ENCODE measurements around the gene VPS25. TPM values are rescaled to one million over a fixed set of nuclear protein-coding genes. Genes with fewer than 3 reads are reported as not detected.

The VPS25 gene
- total RNA-seq = 55.7 and 57.5 TPM in 2 replicates

GRCh38 chr17:42773290-42774035, at the start of gene VPS25:
Gene VPS25 (plus strand): TSS chr17:42773449. CDS start chr17:42773476, 27 bp downstream.

DNA sequence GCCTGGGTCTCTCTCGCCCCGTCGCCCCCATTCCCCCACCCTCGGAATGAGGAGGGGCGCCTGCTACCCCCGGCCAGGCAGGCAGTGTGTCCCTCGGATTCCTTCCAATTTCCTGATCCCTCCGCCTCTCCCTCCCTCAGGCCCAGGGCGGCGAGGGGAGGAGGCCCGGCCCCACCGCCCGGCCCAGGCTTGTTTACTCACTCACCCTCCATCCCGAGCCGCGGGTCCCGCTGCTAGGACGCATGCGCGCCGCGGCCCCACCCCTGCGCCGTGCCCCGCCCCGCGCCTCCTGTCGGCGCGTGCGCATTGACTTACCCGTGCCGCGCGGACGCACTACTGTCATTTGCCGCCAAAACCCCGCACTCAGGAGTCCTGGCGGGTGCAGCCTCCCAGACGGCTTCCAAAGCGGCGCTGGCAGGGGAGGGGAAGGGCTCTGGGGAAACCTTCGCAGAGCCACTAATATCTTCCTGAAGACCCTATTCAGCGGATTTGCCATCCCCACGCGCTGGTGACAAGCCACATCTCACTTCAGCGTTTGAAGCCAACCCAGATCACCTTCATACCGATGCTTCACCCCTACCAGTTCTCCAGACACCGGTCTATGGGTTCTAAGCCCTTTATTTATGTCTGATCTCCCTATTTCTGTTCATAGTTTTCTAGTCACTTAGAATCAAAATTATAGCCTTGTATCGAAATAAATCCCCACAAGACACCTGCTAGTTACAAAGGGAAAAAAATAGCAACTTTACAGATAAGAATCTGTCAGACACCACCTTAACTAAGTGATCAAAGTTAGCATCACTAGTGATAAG, 28.2 kb upstream of the VPS25 start, which contains the start of gene EZH1:
EZH1 (minus strand) TSS at position 235 of the 812 bp plus-strand sequence. CDS start 16,099 bp downstream, outside the sequence.

GRCh38 chr17:42760652-42761581, 12.3 kb upstream of the VPS25 start, which contains the start of gene RAMP2:
Gene RAMP2 (plus strand): TSS chr17:42761227. CDS start chr17:42761262, 35 bp downstream.

DNA sequence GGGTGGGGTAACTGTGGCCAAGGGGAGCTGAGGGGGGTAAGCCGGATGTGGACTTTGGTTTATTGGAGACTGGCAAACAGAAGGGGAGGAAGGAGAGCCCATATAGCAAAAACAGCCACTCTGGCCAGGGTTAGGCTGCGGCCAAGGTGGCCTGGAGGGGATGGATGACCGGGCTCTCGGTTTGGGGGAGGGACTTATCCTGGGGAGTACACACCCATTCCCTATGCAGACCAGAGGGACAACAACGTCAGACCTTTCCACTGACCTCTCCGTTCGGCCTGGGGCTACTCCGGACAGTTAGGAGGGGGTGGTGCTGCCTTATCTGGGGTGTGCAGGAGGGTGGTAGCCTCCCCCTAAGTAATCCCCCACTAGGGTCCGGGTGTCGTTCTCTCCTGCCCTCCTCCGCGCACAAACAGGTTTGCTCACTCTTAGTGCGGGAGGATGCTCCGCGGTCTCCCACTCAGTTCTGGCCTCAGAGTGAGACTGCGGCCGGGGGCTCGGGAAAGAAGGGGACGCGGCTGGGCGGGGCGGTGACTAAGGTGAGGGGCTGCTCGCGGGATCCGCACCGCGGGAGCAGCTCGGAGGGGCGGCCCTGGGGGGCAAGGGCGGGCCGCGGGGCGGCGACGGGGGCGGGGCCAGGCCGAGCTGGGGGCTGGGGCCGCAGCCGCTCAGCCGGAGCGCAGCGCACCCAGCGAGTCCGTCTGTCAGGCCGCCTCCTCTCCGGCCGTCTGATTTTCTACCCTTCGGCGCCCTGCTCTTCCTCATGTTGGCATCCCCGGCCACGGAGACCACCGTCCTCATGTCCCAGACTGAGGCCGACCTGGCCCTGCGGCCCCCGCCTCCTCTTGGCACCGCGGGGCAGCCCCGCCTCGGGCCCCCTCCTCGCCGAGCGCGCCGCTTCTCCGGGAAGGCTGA, 6.9 kb downstream of the VPS25 start, which contains the start of gene WNK4:
WNK4 (plus strand) TSS at position 675 of the 915 bp plus-strand sequence; CDS start at position 764, 89 bp downstream.

GRCh38 chr17:42798383-42799380, 25.4 kb downstream of the VPS25 start, which contains the start of the genes CNTD1 and COA3:
Gene CNTD1 (plus strand): TSS chr17:42798861. CDS start chr17:42799068, 207 bp downstream.
Gene COA3 (minus strand): TSS chr17:42798704. CDS start chr17:42798681, 23 bp downstream.

Other genes starting within 250 kb of the VPS25 start
- 26.3 and 27.0 TPM in 2 replicates for gene NAGLU, start 237.2 kb upstream of the VPS25 start, total RNA-seq
- 0.83 and 0.85 TPM in 2 replicates for gene HSD17B1, start 220.5 kb upstream of the VPS25 start, total RNA-seq
- gene COASY, start 211.3 kb upstream of the VPS25 start, total RNA-seq = 6.8 and 8.9 TPM in 2 replicates
- 28.9 and 32.3 TPM in 2 replicates for gene MLX, start 206.3 kb upstream of the VPS25 start, total RNA-seq
- gene PSMC3IP, start 195.7 kb upstream of the VPS25 start, total RNA-seq = 2.0 and 2.9 TPM in 2 replicates
- gene RETREG3, start 164.1 kb upstream of the VPS25 start, total RNA-seq = 60.9 and 72.4 TPM in 2 replicates
- gene TUBG1, start 163.8 kb upstream of the VPS25 start, total RNA-seq = 13.2 and 15.2 TPM in 2 replicates
- gene TUBG2, start 114.2 kb upstream of the VPS25 start, total RNA-seq = 5.4 and 7.2 TPM in 2 replicates
- 8.2 and 9.0 TPM in 2 replicates for gene PLEKHH3, start 96.5 kb upstream of the VPS25 start, total RNA-seq
- gene CCR10, start 91.6 kb upstream of the VPS25 start, total RNA-seq = 1.4 and 1.8 TPM in 2 replicates
- 19.9 and 21.9 TPM in 2 replicates for gene CNTNAP1, start 90.9 kb upstream of the VPS25 start, total RNA-seq
- gene EZH1, start 28.4 kb upstream of the VPS25 start, total RNA-seq = 11.7 and 14.7 TPM in 2 replicates
- gene RAMP2, start 12.2 kb upstream of the VPS25 start, total RNA-seq = 0.09 and 0.14 TPM in 2 replicates
- 0.28 and 1.7 TPM in 2 replicates for gene WNK4, start 7.2 kb downstream of the VPS25 start, total RNA-seq
- gene COA3, start 25.3 kb downstream of the VPS25 start, total RNA-seq = 67.3 and 76.7 TPM in 2 replicates
- 0.09 and 0.14 TPM in 2 replicates for gene CNTD1, start 25.4 kb downstream of the VPS25 start, total RNA-seq
- 155 and 158 TPM in 2 replicates for gene BECN1, start 50.8 kb downstream of the VPS25 start, total RNA-seq
- gene PSME3, start 59.9 kb downstream of the VPS25 start, total RNA-seq = 44.8 and 57.7 TPM in 2 replicates
- gene AOC2, start 71.1 kb downstream of the VPS25 start, total RNA-seq = 0.28 and 0.37 TPM in 2 replicates
- gene AOC3, start 77.8 kb downstream of the VPS25 start, total RNA-seq = 1.6 and 1.8 TPM in 2 replicates
- not detected in 2 replicates for gene G6PC1, start 127.3 kb downstream of the VPS25 start, total RNA-seq
- gene AARSD1, start 191.0 kb downstream of the VPS25 start, total RNA-seq = 21.2 and 31.6 TPM in 2 replicates
- gene PTGES3L, start 206.6 kb downstream of the VPS25 start, total RNA-seq = 0.09 and 0.14 TPM in 2 replicates
- 6.3 and 10.1 TPM in 2 replicates for gene RUNDC1, start 207.1 kb downstream of the VPS25 start, total RNA-seq
- gene RPL27, start 225.0 kb downstream of the VPS25 start, total RNA-seq = 1,624 and 1,964 TPM in 2 replicates
- gene IFI35, start 233.3 kb downstream of the VPS25 start, total RNA-seq = 30.1 and 32.9 TPM in 2 replicates
- 230 and 338 TPM in 2 replicates for gene VAT1, start 248.9 kb downstream of the VPS25 start, total RNA-seq